Keratinocyte (primary cell): Measurements from ENCODE around the gene SQOR. TPM values are rescaled to one million over a fixed set of nuclear protein-coding genes. Genes with fewer than 3 reads are reported as not detected.

Source experiments
- DNase-seq: peaks from one replicate; pipeline ENCODE4 v3.0.0-alpha.2; 2011; ENCODE audit warnings: low read depth, missing footprints, low spot score
- FAIRE-seq: peaks from 2 replicates; lab custom pipeline; 2011; peaks lifted over from hg19 to GRCh38; lab: Jason Lieb, UNC
- H2AFZ ChIP-seq: 2 replicates; pipeline ENCODE4 v1.6.0; 2012; ENCODE audit warnings: low read length, control low read depth, inconsistent platforms; ENCODE audit not compliant: control insufficient read depth
- H3K27ac ChIP-seq: 2 replicates; pipeline ENCODE4 v1.5.1; 2011; ENCODE audit warnings: low read length; ENCODE audit not compliant: control insufficient read depth, insufficient read depth
- H3K27me3 ChIP-seq: 3 replicates; pipeline ENCODE4 v1.6.0; 2011; ENCODE audit warnings: low read length; ENCODE audit not compliant: control insufficient read depth, insufficient read depth; ENCODE audit errors: extremely low read depth
- H3K36me3 ChIP-seq, 2 experiments: 2 replicates in 1 of 2; 3 replicates in 1 of 2; pipeline ENCODE4 v1.5.1; 2011; ENCODE audit warnings: low read length in 2 of 2, mild to moderate bottlenecking in 1 of 2; ENCODE audit not compliant: control insufficient read depth in 2 of 2, insufficient read depth in 2 of 2; ENCODE audit errors: extremely low read depth in 1 of 2
- H3K4me1 ChIP-seq: 3 replicates; pipeline ENCODE4 v1.5.1; 2011; ENCODE audit warnings: low read length; ENCODE audit not compliant: control insufficient read depth, insufficient read depth; ENCODE audit errors: extremely low read depth
- H3K4me2 ChIP-seq: 3 replicates; pipeline ENCODE4 v1.6.0; 2011; ENCODE audit warnings: low read depth, low read length; ENCODE audit not compliant: control insufficient read depth, insufficient read depth; ENCODE audit errors: extremely low read depth
- H3K4me3 ChIP-seq, 3 experiments: fragments of 200-600 bp in 1 of 3; sonication (generic) in 1 of 3; 2 replicates in 2 of 3; 3 replicates in 1 of 3; pipeline ENCODE4 v1.5.1; 2011 to 2016; ENCODE audit warnings: low read length in 3 of 3, mild to moderate bottlenecking in 3 of 3, control low read depth in 2 of 3, inconsistent platforms in 1 of 3, low read depth in 1 of 3, mixed read lengths in 1 of 3, mixed run types in 1 of 3, moderate library complexity in 1 of 3; ENCODE audit not compliant: control insufficient read depth in 2 of 3, insufficient read depth in 2 of 3; ENCODE audit errors: extremely low read depth in 1 of 3
- H3K79me2 ChIP-seq: 2 replicates; pipeline ENCODE4 v1.6.0; 2012; ENCODE audit warnings: low read length; ENCODE audit not compliant: control insufficient read depth, insufficient read depth
- H3K9ac ChIP-seq: 3 replicates; pipeline ENCODE4 v1.6.0; 2011; ENCODE audit warnings: low read length; ENCODE audit not compliant: control insufficient read depth, insufficient read depth; ENCODE audit errors: extremely low read depth
- H3K9me1 ChIP-seq: 3 replicates; pipeline ENCODE4 v1.6.0; 2011; ENCODE audit warnings: low read length; ENCODE audit not compliant: control insufficient read depth, insufficient read depth; ENCODE audit errors: extremely low read depth
- H3K9me3 ChIP-seq: 2 replicates; pipeline ENCODE4 v1.5.1; 2012; ENCODE audit warnings: low read depth, low read length; ENCODE audit not compliant: control insufficient read depth
- H4K20me1 ChIP-seq: 3 replicates; pipeline ENCODE4 v1.6.0; 2011; ENCODE audit warnings: low read length; ENCODE audit not compliant: control insufficient read depth, insufficient read depth; ENCODE audit errors: extremely low read depth
- CTCF ChIP-seq, 3 experiments: IDR thresholded peaks in 1 of 3; conservative IDR thresholded peaks in 1 of 3; optimal IDR thresholded peaks in 1 of 3; 2 replicates in 2 of 3; 3 replicates in 1 of 3; pipeline versions ENCODE3 to v1.5.1; 2011; ENCODE audit warnings: low read length in 3 of 3, mild to moderate bottlenecking in 3 of 3, moderate library complexity in 2 of 3, control low read depth in 1 of 3, inconsistent platforms in 1 of 3; ENCODE audit not compliant: insufficient read depth in 2 of 3; ENCODE audit errors: extremely low read depth in 1 of 3
- EZH2 ChIP-seq: IDR thresholded peaks from one replicate; pipeline ENCODE4 v1.6.1; 2012; ENCODE audit warnings: inconsistent platforms, mild to moderate bottlenecking, low read length, moderate library complexity
- dilution Hi-C: fragments of 300-500 bp; cut with MboI; formaldehyde crosslinking; loops from one replicate; pipeline ENCODE4 v1.7.0; 2020; ENCODE audit warnings: low sequenced_read_pairs; ENCODE audit not compliant: extremely low pct_ligation_motif_present
- polyA plus RNA-seq, 5 experiments: library from polyadenylated mRNA; depleted of rRNA in 3 of 5; stranded (reverse) in 3 of 5; stranded (forward) in 1 of 5; unstranded in 1 of 5; fragments of >200 nt; gene quantifications; 1 replicate in 1 of 5; 2 replicates in 3 of 5; 3 replicates in 1 of 5; pipeline versions ENCODE4 v1.2.1 to v1.2.3, GENCODE V29; 2011 to 2012; ENCODE audit warnings: missing spikeins in 2 of 5, low read depth in 1 of 5, low replicate concordance in 1 of 5

SQOR gene
- polyA plus RNA-seq, 1 donor (not counting 4 experiments of a cell fraction or from before 2014, with no cell fraction given): 140 TPM

GRCh38 chr15:45631776-45632175 is 3.1 kb upstream of the SQOR start:
- Histone ChIP-seq H3K9me3 (no peaks in the 10 kb centered on the region), H3K9me1 (no peaks in the 10 kb centered on the region), H3K79me2 (peaks cover 7% of the 10 kb centered on the region), H3K27ac (peak overlapping the region; percentile 95), H3K36me3 (no peaks in the 10 kb centered on the region), H3K4me1 (peaks cover 23% of the 10 kb centered on the region), H3K4me2 (peak overlapping the region; percentile 94), H3K4me3 (peak overlapping the region; percentile 33 to 72 (median 61)), H4K20me1 (no peaks in the 10 kb centered on the region), H3K9ac (peak overlapping the region; percentile 81), H3K27me3 (no peaks in the 10 kb centered on the region), H2AFZ (peak overlapping the region; percentile 93)
- DNase-seq (no peak), FAIRE-seq (no peak)
- dilution Hi-C loops: no loop called here
- TF ChIP-seq EZH2: no peak
- TF ChIP-seq CTCF (optimal IDR thresholded peaks at IDR 0.05 in 1 of 3, IDR thresholded peaks at IDR 0.05 in 1 of 3, conservative IDR thresholded peaks at IDR 0.05 in 1 of 3; ENCODE audit: extremely low read depth in 1 of 3, insufficient read depth in 2 of 3, low read length in 3 of 3): no peak

- no peaks in the 10 kb centered on the region for H3K36me3 ChIP-seq
- dilution Hi-C loops: no loop called here
- TF ChIP-seq CTCF (optimal IDR thresholded peaks at IDR 0.05 in 1 of 3, IDR thresholded peaks at IDR 0.05 in 1 of 3, conservative IDR thresholded peaks at IDR 0.05 in 1 of 3; ENCODE audit: extremely low read depth in 1 of 3, insufficient read depth in 2 of 3, low read length in 3 of 3) (peak; percentile 37 to 69 (median 47)), EZH2 (no peak)
- H3K27me3 ChIP-seq: no peaks in the 10 kb centered on the region
- H3K4me1 ChIP-seq: peaks cover 57% of the 10 kb centered on the region
- H3K9me3 ChIP-seq: no peaks in the 10 kb centered on the region
- peak overlapping the region; percentile 84 for H3K27ac ChIP-seq
- no peaks in the 10 kb centered on the region for H3K9me1 ChIP-seq
- DNase-seq (no peak), FAIRE-seq (no peak)
- H3K4me2 ChIP-seq: peak overlapping the region; percentile 78
- peak overlapping the region; percentile 83 for H2AFZ ChIP-seq
- H4K20me1 ChIP-seq: no peaks in the 10 kb centered on the region
- peak overlapping the region; percentile 91 for H3K9ac ChIP-seq
- H3K79me2 ChIP-seq: peaks cover 28% of the 10 kb centered on the region
- H3K4me3 ChIP-seq: peak overlapping the region; percentile 77 to 94 (median 84)
These were observed 386 bp downstream of the SQOR start for GRCh38 chr15:45635191-45635638.
